ENCODE results near the gene RTP5.

Gene RTP5

GRCh38 chr2:241890524-241891235, 21.2 kb downstream of the RTP5 start:
- no peak for DNase-seq

DNA sequence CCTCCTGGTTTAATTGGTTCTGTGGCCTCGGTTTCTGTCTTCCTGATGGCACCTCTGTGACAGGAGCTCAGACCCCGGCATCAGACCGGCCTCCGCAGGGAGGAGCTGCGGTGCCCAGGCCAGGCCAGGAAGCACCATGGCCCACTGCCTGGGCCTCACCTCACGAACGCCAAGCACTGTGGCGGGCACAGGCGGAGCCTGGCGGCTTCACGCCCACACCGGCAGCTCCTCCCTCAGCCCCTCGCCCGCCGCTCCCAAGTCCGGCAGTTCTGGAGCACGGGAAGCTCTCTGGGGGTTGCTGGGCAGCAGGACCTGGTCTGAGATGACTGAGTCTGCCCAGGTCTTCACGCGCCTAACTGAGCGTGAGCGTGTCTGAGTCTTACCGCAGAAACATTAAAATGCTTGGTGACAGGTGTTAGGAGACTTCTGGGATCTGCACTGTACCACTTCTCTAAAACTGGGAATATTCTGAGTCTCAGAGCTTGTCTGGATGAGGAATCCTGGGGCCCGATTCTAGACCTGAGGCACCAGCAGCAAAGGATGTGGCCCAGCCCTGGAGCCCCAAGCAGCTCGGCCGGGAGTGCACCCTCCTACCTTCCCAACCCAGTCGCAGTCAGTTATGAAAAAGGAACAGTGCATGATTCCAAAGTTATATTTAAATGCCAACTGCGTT, 21.9 kb downstream of the RTP5 start:
- no peak for DNase-seq

DNA sequence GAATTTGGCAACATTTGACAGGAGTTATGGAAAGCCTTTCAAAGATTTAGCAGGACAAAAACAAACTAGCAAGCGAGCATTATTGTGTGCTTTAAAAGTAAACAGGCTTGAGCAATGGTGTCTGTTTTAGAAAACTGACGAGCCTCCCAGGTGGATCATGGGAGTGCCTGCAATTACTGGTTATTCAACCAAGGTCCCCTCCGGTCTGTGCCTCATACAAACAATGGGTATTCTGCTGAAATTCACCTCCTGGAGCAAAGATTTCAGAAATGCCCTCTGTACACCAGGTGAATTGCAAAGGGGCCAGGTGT, 22.4 kb downstream of the RTP5 start:
- no peak for DNase-seq

GRCh38 chr2:241892299-241893137, 23.0 kb downstream of the RTP5 start:
- no peak for DNase-seq

- DNase-seq: no peak
These were observed 23.7 kb downstream of the RTP5 start for GRCh38 chr2:241893265-241893664.

DNA sequence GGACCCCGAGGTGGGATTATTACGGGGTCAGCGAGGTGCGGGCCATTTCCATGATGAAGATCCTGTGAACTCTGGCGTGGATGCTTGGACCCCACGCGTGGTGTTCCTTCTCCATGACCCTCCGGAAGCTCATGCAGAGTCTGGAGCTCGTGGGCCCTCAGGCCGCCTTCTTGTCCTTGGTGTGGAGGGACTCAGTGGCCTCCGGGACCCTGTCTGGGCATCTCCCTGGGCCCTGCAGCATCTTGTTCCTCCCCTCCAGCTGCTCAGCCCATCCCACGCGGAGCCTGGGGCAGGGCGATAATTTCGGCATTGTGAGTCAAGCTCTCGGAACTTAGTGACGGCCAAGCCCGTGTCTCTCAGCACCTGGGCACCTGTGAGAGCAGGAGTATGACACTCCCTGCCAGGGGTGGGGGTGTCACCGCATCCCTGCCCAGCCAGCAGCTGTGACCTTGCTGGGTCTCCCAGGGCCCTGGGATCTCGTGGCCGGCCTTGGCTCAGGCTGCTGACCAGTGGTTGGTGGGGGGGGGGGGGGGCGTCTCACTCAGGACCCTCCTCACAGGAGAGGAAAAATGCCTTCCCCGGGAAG, 24.6 kb downstream of the RTP5 start:
- DNase-seq: no peak

DNA sequence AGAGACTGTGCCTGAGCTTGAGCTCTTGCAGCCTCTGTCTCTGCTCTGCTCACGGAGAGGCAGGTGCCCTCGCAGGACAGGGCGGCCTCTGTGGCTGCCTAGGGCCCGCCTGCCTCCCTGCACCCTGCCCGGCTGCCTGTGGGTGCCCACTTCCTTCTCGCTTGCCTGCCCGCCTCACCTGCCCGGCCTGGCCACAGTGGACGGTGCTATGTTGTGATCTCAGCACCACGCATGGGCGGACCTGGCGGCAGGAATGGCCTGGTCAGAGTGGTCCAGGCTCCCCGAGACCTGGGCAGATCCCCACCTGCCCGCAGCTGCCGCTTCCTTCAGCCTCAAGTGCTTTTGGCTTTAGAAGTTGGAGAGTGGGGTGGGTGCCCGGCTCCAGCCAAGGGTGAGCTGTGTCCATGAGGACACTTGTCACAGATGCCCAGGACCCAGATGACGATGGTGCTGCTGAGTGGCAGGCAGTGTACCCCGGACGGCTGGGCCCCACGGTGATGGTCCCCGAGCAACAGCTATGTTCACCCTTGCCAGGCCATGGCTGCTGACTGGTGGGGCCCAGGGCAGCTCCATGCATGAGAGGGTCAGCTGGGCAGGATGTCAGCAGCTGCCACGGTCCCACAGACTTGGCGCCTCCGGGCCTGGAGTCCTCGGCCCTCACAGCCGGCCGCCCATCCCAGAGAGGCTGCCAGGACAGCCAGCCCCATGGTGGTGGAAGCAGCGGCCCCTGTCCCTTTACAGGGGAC, 25.3 kb downstream of the RTP5 start:
- DNase-seq: no peak

DNA sequence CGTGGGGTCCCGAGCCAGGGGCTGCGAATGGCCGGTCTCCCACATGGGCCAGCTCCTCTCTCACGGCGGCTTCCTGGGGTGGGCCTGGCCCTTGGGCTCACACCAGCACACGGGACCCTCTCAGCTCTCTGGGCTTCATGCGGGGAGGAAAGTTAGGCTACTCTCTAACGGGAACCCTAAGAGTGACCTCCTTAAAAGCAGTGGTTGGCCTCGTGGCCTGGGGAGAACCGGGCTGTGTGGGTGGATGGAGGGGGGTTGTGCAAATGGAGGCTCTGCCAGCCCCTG, 25.8 kb downstream of the RTP5 start:
- no peak for DNase-seq

DNA sequence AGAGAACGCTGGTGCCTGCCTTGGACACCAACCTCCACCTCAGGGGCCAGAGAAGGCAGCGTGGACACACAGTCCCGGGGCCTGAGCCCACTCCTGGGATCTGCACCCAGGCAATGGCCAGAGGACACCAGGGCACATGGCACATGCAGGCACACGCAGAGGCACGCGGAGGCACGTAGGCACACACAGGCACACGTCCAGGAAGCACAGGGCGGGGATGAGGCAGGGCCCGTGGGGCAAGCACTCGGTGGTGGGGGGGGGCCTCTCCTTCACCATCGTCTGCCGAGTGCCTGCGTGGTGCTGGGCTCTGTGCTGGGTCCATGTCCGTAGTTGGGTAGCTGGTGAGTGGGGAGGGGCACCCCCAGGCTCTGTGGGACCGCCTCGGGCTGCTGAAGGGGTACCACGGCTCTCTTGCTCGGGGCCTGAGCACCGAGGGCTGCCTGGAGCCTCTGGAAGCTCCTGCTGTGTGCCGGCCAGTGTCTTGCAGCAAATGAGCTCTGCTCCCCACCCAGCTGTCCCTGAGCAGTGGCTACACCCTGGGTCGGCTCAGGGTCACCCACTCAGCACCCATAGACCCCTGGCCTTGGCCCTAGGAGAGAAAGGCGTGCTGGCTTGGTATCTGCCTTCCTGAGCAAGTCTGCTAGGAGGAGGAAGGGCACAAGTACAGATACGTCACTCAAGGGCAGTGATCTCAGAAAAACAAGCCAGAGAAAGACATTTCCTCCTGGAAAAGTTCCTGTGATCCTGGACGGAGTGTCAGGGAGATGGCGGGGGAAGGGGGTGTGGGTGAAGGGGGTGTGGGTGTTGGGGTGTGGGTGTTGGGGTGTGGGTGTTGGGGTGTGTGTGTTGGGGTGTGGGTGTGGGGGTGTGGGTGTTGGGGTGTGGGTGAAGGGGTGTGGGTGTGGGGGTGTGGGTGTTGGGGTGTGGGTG, 26.4 kb downstream of the RTP5 start:
- peak in 2 of 4 experiments; percentile 32 to 35 for DNase-seq

- DNase-seq: no peak
These were observed 27.2 kb downstream of the RTP5 start for GRCh38 chr2:241896746-241897201.

- DNase-seq: no peak
These were observed 27.8 kb downstream of the RTP5 start for GRCh38 chr2:241897231-241897916.

DNA sequence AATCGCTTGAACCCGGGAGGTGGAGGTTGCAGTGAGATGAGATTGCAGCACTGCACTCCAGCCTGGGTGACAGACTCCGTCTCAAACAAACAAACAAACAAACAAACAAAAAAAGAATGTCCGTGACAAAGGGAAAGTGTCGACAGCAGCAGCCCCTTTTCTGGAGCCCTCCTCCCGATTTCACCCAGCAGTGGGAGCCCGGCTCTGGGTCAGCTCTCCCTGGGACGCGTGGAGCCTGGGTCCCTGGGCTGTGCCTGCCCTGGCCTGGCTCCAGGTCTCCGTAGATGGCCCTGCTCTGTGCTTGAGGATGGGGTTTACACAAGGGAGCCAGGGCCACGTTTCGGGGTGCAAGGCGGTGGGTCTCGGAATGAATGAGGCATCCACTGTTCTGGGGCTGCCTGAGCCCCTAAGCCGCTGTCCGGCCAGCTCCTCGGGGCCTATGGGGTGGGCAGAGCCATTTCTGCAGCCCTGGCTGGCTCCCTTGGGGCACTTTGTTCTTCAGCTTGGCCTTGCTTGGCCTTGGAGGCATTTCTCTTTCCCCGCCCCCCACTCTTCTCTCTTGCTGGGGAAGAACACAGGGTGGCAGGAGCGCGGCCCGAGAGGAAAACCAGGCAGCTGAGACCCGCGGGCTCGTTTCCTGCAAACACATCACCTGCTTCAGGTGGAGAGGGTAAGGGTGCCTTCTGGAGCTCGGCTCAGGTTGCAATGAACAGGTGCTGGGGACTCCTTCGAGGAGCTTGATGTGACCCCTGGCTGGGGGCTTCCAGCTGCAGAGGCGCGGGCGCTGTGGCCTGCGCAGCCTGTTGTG, 29.1 kb downstream of the RTP5 start:
- DNase-seq: no peak

DNA sequence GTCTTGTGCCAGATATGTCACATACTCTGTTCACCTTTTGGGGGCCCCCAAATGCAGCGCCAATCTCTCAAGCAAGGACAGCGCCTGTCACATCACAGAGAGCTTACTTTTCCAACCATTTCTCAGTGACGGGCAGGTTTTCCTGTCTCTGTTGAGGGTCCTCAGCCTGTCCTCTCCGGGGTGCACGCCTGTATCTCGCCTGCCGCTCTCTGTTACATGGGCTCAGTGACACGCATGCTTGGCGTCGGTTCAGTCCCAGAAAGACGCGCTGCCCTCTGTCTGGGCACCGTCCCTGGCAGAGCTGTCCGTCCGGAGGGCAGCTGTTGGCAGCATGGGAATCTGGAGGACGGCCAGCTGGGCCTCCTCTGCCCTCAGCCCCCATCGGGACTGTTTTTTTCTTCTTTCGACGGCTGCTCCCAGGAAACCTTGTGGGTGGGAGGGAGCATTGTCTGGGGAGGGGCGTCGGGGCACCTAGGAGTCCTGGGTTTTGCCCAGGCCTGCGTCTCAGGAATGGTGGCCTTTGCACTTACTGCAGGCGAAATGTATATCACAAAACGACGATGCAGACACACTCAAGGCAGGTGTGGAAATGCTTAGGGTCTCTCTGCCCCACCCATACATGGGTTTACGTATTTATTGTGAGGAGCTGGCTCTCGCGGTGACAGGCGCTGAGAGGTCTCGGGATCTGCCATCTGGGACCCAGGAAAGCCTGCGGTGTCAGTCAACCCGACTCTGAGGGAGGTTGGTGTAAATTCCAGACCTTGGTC, 30.9 kb downstream of the RTP5 start:
- no peak for DNase-seq

DNA sequence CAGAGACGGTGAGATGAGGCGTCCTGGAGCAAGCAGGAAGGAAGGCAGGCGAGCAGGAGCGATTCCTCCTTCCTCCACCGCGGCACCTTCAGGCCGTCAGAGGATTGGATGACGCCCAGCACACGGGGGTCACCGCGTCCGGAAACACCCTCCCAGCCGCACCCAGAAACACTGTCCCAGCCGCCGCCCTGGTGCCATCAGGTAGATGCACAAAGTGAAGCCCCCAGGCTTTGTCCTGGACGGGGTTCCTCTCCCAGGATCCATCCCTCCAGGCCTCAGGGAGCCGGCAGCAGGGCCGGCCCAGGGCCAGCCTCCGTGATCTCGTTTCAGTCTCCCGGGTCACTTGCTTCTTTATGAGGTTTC, 31.5 kb downstream of the RTP5 start:
- DNase-seq: no peak

DNA sequence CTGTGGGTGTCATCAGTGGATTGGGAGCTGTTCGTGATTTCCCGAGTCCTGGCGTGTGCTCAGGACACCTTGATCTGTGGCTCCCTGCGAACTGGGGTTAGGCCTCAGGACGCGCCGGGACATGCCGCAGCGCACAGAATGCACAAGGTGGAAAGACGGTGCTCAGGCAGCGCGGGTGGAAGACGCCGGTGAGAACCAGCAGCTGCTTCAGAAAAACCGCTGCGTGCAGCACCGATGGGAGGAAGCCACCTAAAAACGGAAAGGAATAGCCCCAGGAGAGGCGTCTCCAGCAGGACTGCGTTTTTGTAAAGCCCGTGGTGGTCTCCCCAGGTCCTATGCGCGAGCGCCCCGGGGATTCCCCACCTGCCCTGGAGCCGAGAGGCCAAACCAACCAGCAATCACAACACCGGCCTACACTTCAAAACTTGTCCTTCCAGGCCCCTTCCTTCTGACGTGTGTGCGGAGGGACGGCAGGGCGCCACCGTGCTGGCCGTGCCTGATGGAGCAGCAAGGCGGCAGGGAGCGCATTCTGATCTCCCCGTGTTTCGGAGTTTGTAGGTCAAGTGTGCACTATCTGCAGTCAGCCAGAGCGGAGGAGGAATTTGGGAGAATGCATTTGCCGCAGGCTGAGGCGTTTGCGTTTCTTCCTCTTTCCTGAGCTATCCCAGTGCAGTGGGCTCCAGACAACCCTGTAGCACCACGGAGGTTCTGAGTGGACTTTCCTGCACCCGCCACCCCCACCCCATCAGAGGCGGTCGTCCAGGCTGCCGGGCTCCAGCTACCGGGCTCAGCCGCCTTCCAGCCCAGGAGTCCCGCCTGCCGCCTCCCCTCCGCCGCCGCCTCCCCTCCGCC, 32.2 kb downstream of the RTP5 start:
- no peak for DNase-seq

DNA sequence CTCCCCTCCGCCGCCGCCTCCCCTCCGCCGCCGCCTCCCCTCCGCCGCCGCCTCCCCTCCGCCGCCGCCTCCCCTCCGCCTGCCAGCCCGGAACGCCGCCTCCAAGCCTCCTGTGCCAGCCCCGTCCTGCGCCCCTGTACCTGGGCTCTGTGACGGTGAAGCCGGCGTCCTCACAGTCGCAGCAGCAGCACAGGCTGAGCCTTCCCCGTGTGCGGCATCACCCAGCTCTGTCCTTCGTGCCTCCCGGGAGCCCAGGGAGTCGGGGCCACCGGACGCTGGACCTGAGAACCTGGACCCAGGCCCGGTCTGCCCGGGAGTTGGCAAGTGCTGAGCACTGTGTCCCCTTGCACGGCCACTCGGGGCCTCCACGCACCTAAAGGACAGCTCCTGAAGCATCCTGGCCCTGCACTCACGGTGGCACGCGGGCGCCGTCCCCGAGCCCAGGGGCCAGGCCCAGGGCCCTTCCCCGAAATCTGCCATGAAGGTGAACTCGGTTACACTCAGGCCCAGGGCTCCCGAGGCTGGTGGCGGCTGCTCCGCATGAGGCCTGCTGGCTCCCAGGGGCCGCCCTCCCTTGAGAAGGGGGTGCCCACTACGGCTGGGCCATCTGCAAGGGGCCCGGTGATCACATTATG, 32.9 kb downstream of the RTP5 start:
- DNase-seq: no peak

DNA sequence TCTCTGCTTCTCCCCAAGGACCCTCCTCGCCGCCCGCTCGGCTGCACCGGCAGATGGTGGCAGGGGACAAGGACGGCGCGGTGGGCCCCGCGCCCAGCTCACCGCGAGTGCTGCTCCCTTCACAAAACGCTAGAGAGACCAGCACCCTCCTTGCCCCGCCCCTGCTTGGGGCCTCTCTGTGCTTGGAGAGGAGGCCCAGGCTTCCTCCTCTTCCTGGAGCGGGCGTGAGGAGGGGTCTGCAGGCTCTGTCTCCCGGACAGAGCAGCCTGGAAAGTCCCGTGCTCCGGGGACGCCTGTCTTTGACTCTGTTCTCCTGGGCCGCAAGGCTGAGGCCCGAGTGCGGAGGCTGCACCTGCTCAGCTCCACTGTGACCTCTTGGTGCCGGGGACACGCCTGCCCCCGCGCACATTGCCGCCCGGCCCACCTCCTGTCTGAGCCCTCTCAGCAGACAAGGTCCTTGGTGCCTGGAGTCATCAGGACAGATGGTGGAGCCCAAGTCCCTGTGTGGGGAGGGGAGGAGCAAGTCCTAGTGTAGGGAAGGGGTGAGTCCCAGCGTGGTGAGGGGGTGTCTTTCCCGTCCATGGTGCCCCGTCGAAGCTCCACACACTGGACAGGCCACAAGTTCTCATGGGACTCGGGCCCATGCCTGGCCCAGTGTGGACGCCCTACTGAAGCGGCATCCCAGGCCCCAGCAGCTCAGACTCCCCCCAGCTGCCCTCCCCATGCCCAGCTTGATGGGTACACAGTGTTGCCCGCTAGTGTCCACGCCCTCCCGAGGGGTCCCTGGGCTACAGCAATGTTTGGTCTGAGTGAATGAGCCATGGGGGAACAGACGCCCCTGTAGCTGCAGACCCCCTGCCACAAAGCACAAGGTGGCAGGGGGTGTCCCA, 33.8 kb downstream of the RTP5 start:
- DNase-seq: no peak

All from activated naive CD4-positive, alpha-beta T cell (primary cell).